Spleen (tissue), 7 donors: ENCODE results near the gene SESN2.

Experiments
- CTCF ChIP-seq, 11 experiments: fragments of 200-600 bp in 7 of 11; fragments of 450-650 bp in 4 of 11; sonication (generic) in 4 of 11; IDR thresholded peaks in 8 of 11; conservative IDR thresholded peaks in 3 of 11; 1 replicate in 7 of 11; 2 replicates in 4 of 11; pipeline versions ENCODE4 v1.4.0 to v1.8.0; 2016 to 2021; ENCODE audit warnings: antibody characterized with exemption in 11 of 11, inconsistent platforms in 4 of 11, mild to moderate bottlenecking in 1 of 11
- POLR2AphosphoS5 ChIP-seq, 3 donors: sonication (generic); formaldehyde crosslinking; IDR thresholded peaks; one replicate each; pipeline ENCODE4 v1.5.1; 2017; ENCODE audit warnings: antibody characterized with exemption in 3 of 3
- donor health status: DM: no; HTN: no; CAD: no; lungs with moderate emphysema.
- donor health status: DM: no; HTN: no; CAD: no.
- donor health status: DM: no; HTN: no; CAD: no.

- peak; percentile 99 for TF ChIP-seq POLR2AphosphoS5 (IDR thresholded peaks at IDR 0.05)
- peak in 2 of 11 experiments; percentile 35 to 40 for TF ChIP-seq CTCF (IDR thresholded peaks at IDR 0.05 in 8 of 11, conservative IDR thresholded peaks at IDR 0.05 in 3 of 11)
Measured at GRCh38 chr1:28259252-28259933, at the start of gene SESN2.
